Measurements from ENCODE around the gene DRG2.

Gene DRG2

GRCh38 chr17:18101828-18102227, 14.1 kb downstream of the DRG2 start:
- Histone ChIP-seq H3K36me3 (ENCODE audit: control insufficient read depth in 1 of 2, insufficient read depth in 2 of 2, low read length in 2 of 2) (peaks cover 32 to 55% of the 10 kb centered on the region in 2 donors), H3K9ac (ENCODE audit: low read depth in 1 of 2, low read length in 2 of 2) (no peak overlapping the region), H3K4me1 (ENCODE audit: control insufficient read depth in 1 of 2, insufficient read depth in 2 of 2, low read length in 2 of 2) (no peaks in the 10 kb centered on the region), H3K4me3 (ENCODE audit: low read depth in 1 of 2, low read length in 2 of 2) (no peak overlapping the region), H3K27ac (ENCODE audit: low read depth, low read length) (no peak overlapping the region), H3K27me3 (ENCODE audit: control insufficient read depth in 1 of 2, insufficient read depth in 2 of 2, low read length in 2 of 2) (no peaks in the 10 kb centered on the region), H3K9me3 (ENCODE audit: control insufficient read depth in 1 of 2, low read length in 2 of 2) (no peaks in the 10 kb centered on the region)

- no peaks in the 10 kb centered on the region for H3K27me3 ChIP-seq (ENCODE audit: control insufficient read depth in 1 of 2, insufficient read depth in 2 of 2, low read length in 2 of 2)
- H3K36me3 ChIP-seq (ENCODE audit: control insufficient read depth in 1 of 2, insufficient read depth in 2 of 2, low read length in 2 of 2): peaks cover 33 to 53% of the 10 kb centered on the region in 2 donors
- H3K4me3 ChIP-seq (ENCODE audit: low read depth in 1 of 2, low read length in 2 of 2): no peak overlapping the region
- H3K4me1 ChIP-seq (ENCODE audit: control insufficient read depth in 1 of 2, insufficient read depth in 2 of 2, low read length in 2 of 2): no peaks in the 10 kb centered on the region
- no peak overlapping the region for H3K27ac ChIP-seq (ENCODE audit: low read depth, low read length)
- no peak overlapping the region for H3K9ac ChIP-seq (ENCODE audit: low read depth in 1 of 2, low read length in 2 of 2)
- H3K9me3 ChIP-seq (ENCODE audit: control insufficient read depth in 1 of 2, low read length in 2 of 2): no peaks in the 10 kb centered on the region
These were observed 14.9 kb downstream of the DRG2 start for GRCh38 chr17:18102640-18103039.

- H3K4me3 ChIP-seq (ENCODE audit: low read depth in 1 of 2, low read length in 2 of 2): no peak overlapping the region
- no peaks in the 10 kb centered on the region for H3K9me3 ChIP-seq (ENCODE audit: control insufficient read depth in 1 of 2, low read length in 2 of 2)
- no peak overlapping the region for H3K9ac ChIP-seq (ENCODE audit: low read depth in 1 of 2, low read length in 2 of 2)
- no peaks in the 10 kb centered on the region for H3K4me1 ChIP-seq (ENCODE audit: control insufficient read depth in 1 of 2, insufficient read depth in 2 of 2, low read length in 2 of 2)
- peaks cover 18 to 30% of the 10 kb centered on the region in 2 donors for H3K36me3 ChIP-seq (ENCODE audit: control insufficient read depth in 1 of 2, insufficient read depth in 2 of 2, low read length in 2 of 2)
- no peaks in the 10 kb centered on the region for H3K27me3 ChIP-seq (ENCODE audit: control insufficient read depth in 1 of 2, insufficient read depth in 2 of 2, low read length in 2 of 2)
- no peak overlapping the region for H3K27ac ChIP-seq (ENCODE audit: low read depth, low read length)
These were observed 17.3 kb downstream of the DRG2 start for GRCh38 chr17:18105027-18105426.

- Histone ChIP-seq H3K36me3 (ENCODE audit: control insufficient read depth in 1 of 2, insufficient read depth in 2 of 2, low read length in 2 of 2) (peaks cover 12 to 26% of the 10 kb centered on the region in 2 donors), H3K9ac (ENCODE audit: low read depth in 1 of 2, low read length in 2 of 2) (no peak overlapping the region), H3K9me3 (ENCODE audit: control insufficient read depth in 1 of 2, low read length in 2 of 2) (no peaks in the 10 kb centered on the region), H3K4me3 (ENCODE audit: low read depth in 1 of 2, low read length in 2 of 2) (no peak overlapping the region), H3K27me3 (ENCODE audit: control insufficient read depth in 1 of 2, insufficient read depth in 2 of 2, low read length in 2 of 2) (no peaks in the 10 kb centered on the region), H3K27ac (ENCODE audit: low read depth, low read length) (no peak overlapping the region), H3K4me1 (ENCODE audit: control insufficient read depth in 1 of 2, insufficient read depth in 2 of 2, low read length in 2 of 2) (no peaks in the 10 kb centered on the region)
These were observed 17.8 kb downstream of the DRG2 start for GRCh38 chr17:18105595-18105994.

GRCh38 chr17:18106211-18106610, 18.5 kb downstream of the DRG2 start:
- no peak overlapping the region for H3K27ac ChIP-seq (ENCODE audit: low read depth, low read length)
- H3K9me3 ChIP-seq (ENCODE audit: control insufficient read depth in 1 of 2, low read length in 2 of 2): no peaks in the 10 kb centered on the region
- H3K36me3 ChIP-seq (ENCODE audit: control insufficient read depth in 1 of 2, insufficient read depth in 2 of 2, low read length in 2 of 2): peaks cover 10 to 26% of the 10 kb centered on the region in 2 donors
- H3K27me3 ChIP-seq (ENCODE audit: control insufficient read depth in 1 of 2, insufficient read depth in 2 of 2, low read length in 2 of 2): no peaks in the 10 kb centered on the region
- H3K9ac ChIP-seq (ENCODE audit: low read depth in 1 of 2, low read length in 2 of 2): no peak overlapping the region
- no peaks in the 10 kb centered on the region for H3K4me1 ChIP-seq (ENCODE audit: control insufficient read depth in 1 of 2, insufficient read depth in 2 of 2, low read length in 2 of 2)
- H3K4me3 ChIP-seq (ENCODE audit: low read depth in 1 of 2, low read length in 2 of 2): no peak overlapping the region

- no peak overlapping the region for H3K4me3 ChIP-seq (ENCODE audit: low read depth in 1 of 2, low read length in 2 of 2)
- H3K9ac ChIP-seq (ENCODE audit: low read depth in 1 of 2, low read length in 2 of 2): no peak overlapping the region
- no peaks in the 10 kb centered on the region for H3K27me3 ChIP-seq (ENCODE audit: control insufficient read depth in 1 of 2, insufficient read depth in 2 of 2, low read length in 2 of 2)
- H3K4me1 ChIP-seq (ENCODE audit: control insufficient read depth in 1 of 2, insufficient read depth in 2 of 2, low read length in 2 of 2): no peaks in the 10 kb centered on the region
- peaks cover 6 to 18% of the 10 kb centered on the region in 2 donors for H3K36me3 ChIP-seq (ENCODE audit: control insufficient read depth in 1 of 2, insufficient read depth in 2 of 2, low read length in 2 of 2)
- H3K9me3 ChIP-seq (ENCODE audit: control insufficient read depth in 1 of 2, low read length in 2 of 2): no peaks in the 10 kb centered on the region
- no peak overlapping the region for H3K27ac ChIP-seq (ENCODE audit: low read depth, low read length)
These were observed 19.5 kb downstream of the DRG2 start for GRCh38 chr17:18107061-18107790.

GRCh38 chr17:18107971-18108370, 20.2 kb downstream of the DRG2 start:
- H3K27ac ChIP-seq (ENCODE audit: low read depth, low read length): no peak overlapping the region

GRCh38 chr17:18108401-18109312, 20.9 kb downstream of the DRG2 start, which contains the start of gene MYO15A:
MYO15A (plus strand) TSS chr17:18108756; CDS start chr17:18118801, 10,045 bp downstream.
- H3K9me3 ChIP-seq (ENCODE audit: control insufficient read depth in 1 of 2, low read length in 2 of 2): no peaks in the 10 kb centered on the region
- H3K27ac ChIP-seq (ENCODE audit: low read depth, low read length): no peak within 1 kb of the TSS
- peaks cover 6 to 18% of the 10 kb centered on the region in 2 donors for H3K36me3 ChIP-seq (ENCODE audit: control insufficient read depth in 1 of 2, insufficient read depth in 2 of 2, low read length in 2 of 2)
- no peak within 1 kb of the TSS for H3K9ac ChIP-seq (ENCODE audit: low read depth in 1 of 2, low read length in 2 of 2)
- H3K4me3 ChIP-seq (ENCODE audit: low read depth in 1 of 2, low read length in 2 of 2): no peak within 1 kb of the TSS
- H3K4me1 ChIP-seq (ENCODE audit: control insufficient read depth in 1 of 2, insufficient read depth in 2 of 2, low read length in 2 of 2): no peaks in the 10 kb centered on the region
- H3K27me3 ChIP-seq (ENCODE audit: control insufficient read depth in 1 of 2, insufficient read depth in 2 of 2, low read length in 2 of 2): no peaks in the 10 kb centered on the region

More at GRCh38 chr17:18107971-18108370, 20.2 kb downstream of the DRG2 start:
- Histone ChIP-seq H3K9me3 (ENCODE audit: control insufficient read depth in 1 of 2, low read length in 2 of 2) (no peaks in the 10 kb centered on the region), H3K9ac (ENCODE audit: low read depth in 1 of 2, low read length in 2 of 2) (no peak overlapping the region), H3K4me3 (ENCODE audit: low read depth in 1 of 2, low read length in 2 of 2) (no peak overlapping the region), H3K4me1 (ENCODE audit: control insufficient read depth in 1 of 2, insufficient read depth in 2 of 2, low read length in 2 of 2) (no peaks in the 10 kb centered on the region), H3K36me3 (ENCODE audit: control insufficient read depth in 1 of 2, insufficient read depth in 2 of 2, low read length in 2 of 2) (peaks cover 6 to 18% of the 10 kb centered on the region in 2 donors), H3K27me3 (ENCODE audit: control insufficient read depth in 1 of 2, insufficient read depth in 2 of 2, low read length in 2 of 2) (no peaks in the 10 kb centered on the region)

- no peaks in the 10 kb centered on the region for H3K4me1 ChIP-seq (ENCODE audit: control insufficient read depth in 1 of 2, insufficient read depth in 2 of 2, low read length in 2 of 2)
These were observed 22.3 kb downstream of the DRG2 start for GRCh38 chr17:18109935-18110485.

More at GRCh38 chr17:18109935-18110485, 22.3 kb downstream of the DRG2 start:
- no peak overlapping the region for H3K27ac ChIP-seq (ENCODE audit: low read depth, low read length)
- no peaks in the 10 kb centered on the region for H3K9me3 ChIP-seq (ENCODE audit: control insufficient read depth in 1 of 2, low read length in 2 of 2)
- H3K9ac ChIP-seq (ENCODE audit: low read depth in 1 of 2, low read length in 2 of 2): no peak overlapping the region
- H3K36me3 ChIP-seq (ENCODE audit: control insufficient read depth in 1 of 2, insufficient read depth in 2 of 2, low read length in 2 of 2): peaks cover 6 to 12% of the 10 kb centered on the region in 2 donors
- H3K4me3 ChIP-seq (ENCODE audit: low read depth in 1 of 2, low read length in 2 of 2): no peak overlapping the region
- H3K27me3 ChIP-seq (ENCODE audit: control insufficient read depth in 1 of 2, insufficient read depth in 2 of 2, low read length in 2 of 2): no peaks in the 10 kb centered on the region
